SK-N-SH (cell line): ENCODE data around the gene ACO1. TPM values are rescaled to one million over a fixed set of nuclear protein-coding genes. Genes with fewer than 3 reads are reported as not detected.
A peak's percentile ranks its signal among the peaks of the same experiment; 100 is the strongest.

Source experiments
- CTCF ChIA-PET: fragments of 300-600, 350-600 bp; formaldehyde crosslinking; extraction: SDS; loops from one replicate; lab custom pipeline; 2021; lab: Yijun Ruan, JAX
- POLR2A ChIA-PET: fragments of 350-600 bp; sonication (Branson Sonifier 250); formaldehyde crosslinking; extraction: SDS; loops from one replicate; lab custom pipeline; 2020; ENCODE audit warnings: antibody characterized with exemption, inconsistent platforms; lab: Yijun Ruan, JAX
- DNase-seq: peaks from one replicate; pipeline ENCODE4 v3.0.0; 2012
- H2AFZ ChIP-seq: fragments of 200-600 bp; sonication (generic); 2 replicates; pipeline ENCODE4 v1.8.1; 2016; ENCODE audit warnings: antibody characterized with exemption, mild to moderate bottlenecking, low read depth
- H3F3A ChIP-seq: fragments of 200-600 bp; sonication (generic); replicated peaks from 2 replicates; pipeline ENCODE3; 2016; ENCODE audit warnings: antibody characterized with exemption, mild to moderate bottlenecking; ENCODE audit not compliant: insufficient read depth
- H3K27ac ChIP-seq, 2 experiments: fragments of 200-500 bp in 1 of 2; fragments of 200-600 bp in 1 of 2; sonication (Bioruptor generic) in 1 of 2; sonication (generic), shearing (Covaris generic) in 1 of 2; 2 replicates each; pipeline versions ENCODE4 v1.5.1 to v1.6.1; 2014 to 2016; ENCODE audit warnings: low read depth in 2 of 2, inconsistent platforms in 1 of 2, low read length in 1 of 2, mild to moderate bottlenecking in 1 of 2, mixed read lengths in 1 of 2
- H3K27me3 ChIP-seq: fragments of 200-600 bp; sonication (generic), shearing (Covaris generic); 2 replicates; pipeline ENCODE4 v1.6.1; 2016; ENCODE audit warnings: mixed run types; ENCODE audit not compliant: insufficient read depth
- H3K36me3 ChIP-seq, 2 experiments: fragments of 200-500 bp in 1 of 2; fragments of 200-600 bp in 1 of 2; sonication (Bioruptor generic) in 1 of 2; sonication (generic) in 1 of 2; replicated peaks in 1 of 2; 2 replicates each; pipeline versions ENCODE3 to v1.5.1; 2014 to 2016; ENCODE audit warnings: low read length in 1 of 2, mild to moderate bottlenecking in 1 of 2; ENCODE audit not compliant: insufficient read depth in 2 of 2, control insufficient read depth in 1 of 2
- H3K4me1 ChIP-seq, 2 experiments: fragments of 200-500 bp in 1 of 2; fragments of 200-600 bp in 1 of 2; sonication (Bioruptor generic) in 1 of 2; sonication (generic), shearing (Covaris generic) in 1 of 2; 2 replicates each; pipeline versions ENCODE4 v1.5.1 to v1.6.1; 2014 to 2016; ENCODE audit warnings: low read depth in 1 of 2, low read length in 1 of 2, mixed run types in 1 of 2; ENCODE audit not compliant: insufficient read depth in 2 of 2, control insufficient read depth in 1 of 2
- H3K4me2 ChIP-seq: fragments of 200-600 bp; sonication (generic), shearing (Covaris generic); 2 replicates; pipeline ENCODE4 v1.6.1; 2017; ENCODE audit warnings: mixed run types
- H3K4me3 ChIP-seq, 2 experiments: fragments of 200-500 bp in 1 of 2; fragments of 200-600 bp in 1 of 2; sonication (Bioruptor generic) in 1 of 2; sonication (generic), shearing (Covaris generic) in 1 of 2; 2 replicates each; pipeline versions ENCODE4 v1.5.1 to v1.8.1; 2014 to 2016; ENCODE audit warnings: low read depth in 2 of 2, inconsistent platforms in 1 of 2, low read length in 1 of 2, mild to moderate bottlenecking in 1 of 2, mixed read lengths in 1 of 2, moderate library complexity in 1 of 2
- H3K79me2 ChIP-seq: fragments of 200-600 bp; sonication (generic); 2 replicates; pipeline ENCODE4 v1.8.1; 2017; ENCODE audit warnings: mild to moderate bottlenecking; ENCODE audit not compliant: insufficient read depth
- H3K9ac ChIP-seq: fragments of 200-600 bp; sonication (generic); 2 replicates; pipeline ENCODE4 v1.6.1; 2017; ENCODE audit warnings: mixed run types
- H3K9me2 ChIP-seq: fragments of 200-600 bp; sonication (generic); 2 replicates; pipeline ENCODE4 v1.6.1; 2017; ENCODE audit warnings: mixed run types
- H3K9me3 ChIP-seq: fragments of 200-600 bp; sonication (generic); 2 replicates; pipeline ENCODE4 v1.6.1; 2017; ENCODE audit warnings: mixed run types, mild to moderate bottlenecking, moderate library complexity
- H4K20me1 ChIP-seq: fragments of 200-600 bp; sonication (generic); 2 replicates; pipeline ENCODE4 v1.6.1; 2017; ENCODE audit warnings: mild to moderate bottlenecking, mixed run types; ENCODE audit not compliant: insufficient read depth
- CTCF ChIP-seq: fragments of 200-600 bp; sonication (generic); IDR thresholded peaks from 2 replicates; pipeline ENCODE4 v1.6.1; 2017; ENCODE audit warnings: antibody characterized with exemption, mild to moderate bottlenecking, moderate library complexity
- EP300 ChIP-seq, 2 experiments: IDR thresholded peaks; 2 replicates each; pipeline versions ENCODE4 v1.4.0 to v1.6.1; 2012; ENCODE audit warnings: borderline replicate concordance in 1 of 2, low read depth in 1 of 2, low read length in 1 of 2
- GABPA ChIP-seq: IDR thresholded peaks from 2 replicates; pipeline ENCODE4 v1.4.0; 2012; ENCODE audit warnings: low read depth, mild to moderate bottlenecking
- GATA2 ChIP-seq: sonication (generic); formaldehyde crosslinking; IDR thresholded peaks from 2 replicates; pipeline ENCODE4 v1.5.0; 2020; ENCODE audit warnings: mild to moderate bottlenecking, missing genetic modification reagents
- PBX3 ChIP-seq: IDR thresholded peaks from 2 replicates; pipeline ENCODE4; 2012
- POLR2AphosphoS5 ChIP-seq: IDR thresholded peaks from 2 replicates; pipeline ENCODE4 v1.6.1; 2012; ENCODE audit warnings: low read depth, low read length
- RAD21 ChIP-seq: IDR thresholded peaks from 2 replicates; pipeline ENCODE4 v1.6.1; 2012; ENCODE audit warnings: mild to moderate bottlenecking, low read length
- RCOR1 ChIP-seq: fragments of 150-350 bp; IDR thresholded peaks from 2 replicates; pipeline ENCODE4 v1.6.1; 2017; ENCODE audit warnings: antibody characterized with exemption, low read length
- RFX5 ChIP-seq: IDR thresholded peaks from 2 replicates; pipeline ENCODE4 v1.6.1; 2012; ENCODE audit warnings: mild to moderate bottlenecking, improper control_type of control experiment, low read length
- TCF12 ChIP-seq: IDR thresholded peaks from 2 replicates; pipeline ENCODE4 v1.4.0; 2012
- YY1 ChIP-seq: IDR thresholded peaks from 2 replicates; pipeline ENCODE4 v1.4.0; 2012; ENCODE audit warnings: low read depth, mild to moderate bottlenecking
- WGBS: methylation state at CpG from one replicate; pipeline ENCODE4 v1.1.6; 2017; ENCODE audit warnings: low lambda C conversion rate; 5-methylcytosine and 5-hydroxymethylcytosine counted together
- polyA plus RNA-seq, 3 experiments: library from polyadenylated mRNA; depleted of rRNA; stranded (reverse); fragments of >200 nt; gene quantifications; 2 replicates each; pipeline ENCODE4 v1.2.3, GENCODE V29; 2012
- TF ChIP-seq, protein P1 (sequence below): IDR thresholded peaks from 2 replicates; pipeline ENCODE4 v1.4.0; 2012; ENCODE audit warnings: low read depth, borderline replicate concordance
- TF ChIP-seq, protein P2 (sequence below): IDR thresholded peaks from 2 replicates; pipeline ENCODE4 v1.6.1; 2012; ENCODE audit warnings: mild to moderate bottlenecking, low read depth, low read length, moderate library complexity

The ACO1 gene
- polyA plus RNA-seq, 1 of the 3 experiments (the other 2 are of a cell fraction): 25.4 TPM

DNA sequence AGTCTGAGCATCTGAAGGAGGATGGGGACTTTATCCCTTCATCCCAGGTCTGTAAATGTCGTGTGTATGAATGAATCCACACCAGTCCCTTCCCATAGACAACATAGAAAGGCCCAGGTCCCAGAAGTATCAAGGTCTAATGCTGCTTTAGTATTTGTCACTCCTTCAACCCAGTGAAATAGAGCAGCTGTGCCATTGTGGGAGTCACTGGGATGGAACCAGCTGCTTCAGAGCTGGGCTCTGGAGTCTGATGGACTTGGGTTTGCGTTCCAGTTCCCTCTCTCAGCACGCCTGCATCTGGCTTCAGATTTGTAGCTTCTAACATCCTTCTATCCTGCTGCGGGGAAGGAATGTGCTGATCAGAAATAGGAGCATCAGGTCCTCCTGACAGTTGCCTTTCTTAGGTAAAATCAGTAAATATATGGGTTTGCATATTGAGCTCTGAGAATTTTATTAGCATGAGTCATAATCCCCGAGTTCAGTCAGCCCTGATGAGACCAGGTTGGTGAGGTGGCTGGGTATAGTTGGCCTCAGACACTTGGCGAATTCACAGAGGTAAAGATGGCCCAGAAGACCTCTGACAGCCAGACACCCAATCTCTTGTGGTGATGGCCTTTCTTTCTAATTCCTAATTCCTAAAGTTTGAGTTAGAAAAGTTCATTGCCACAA lies 10.1 kb downstream of the ACO1 start:
- H3K9me3 ChIP-seq: no peaks in the 10 kb centered on the region
- POLR2A ChIA-PET: interaction anchor here (1.2 kb wide), 1 partner anchor 10 kb away, joined by 5 read pairs; the partner anchor contains the start of gene ACO1
- no peak for DNase-seq
- H3K9me2 ChIP-seq: no peaks in the 10 kb centered on the region
- H3K79me2 ChIP-seq: peaks cover 25% of the 10 kb centered on the region; the same call in 1 of the 2 replicates
- no peaks in the 10 kb centered on the region for H3K27me3 ChIP-seq
- 77% methylated on average over 6 of the region's 6 CpGs for WGBS
- TF ChIP-seq EP300 (IDR thresholded peaks at IDR 0.05; ENCODE audit: borderline replicate concordance in 1 of 2, low read depth in 1 of 2, low read length in 1 of 2): no peak
- TF ChIP-seq, protein P1, sequence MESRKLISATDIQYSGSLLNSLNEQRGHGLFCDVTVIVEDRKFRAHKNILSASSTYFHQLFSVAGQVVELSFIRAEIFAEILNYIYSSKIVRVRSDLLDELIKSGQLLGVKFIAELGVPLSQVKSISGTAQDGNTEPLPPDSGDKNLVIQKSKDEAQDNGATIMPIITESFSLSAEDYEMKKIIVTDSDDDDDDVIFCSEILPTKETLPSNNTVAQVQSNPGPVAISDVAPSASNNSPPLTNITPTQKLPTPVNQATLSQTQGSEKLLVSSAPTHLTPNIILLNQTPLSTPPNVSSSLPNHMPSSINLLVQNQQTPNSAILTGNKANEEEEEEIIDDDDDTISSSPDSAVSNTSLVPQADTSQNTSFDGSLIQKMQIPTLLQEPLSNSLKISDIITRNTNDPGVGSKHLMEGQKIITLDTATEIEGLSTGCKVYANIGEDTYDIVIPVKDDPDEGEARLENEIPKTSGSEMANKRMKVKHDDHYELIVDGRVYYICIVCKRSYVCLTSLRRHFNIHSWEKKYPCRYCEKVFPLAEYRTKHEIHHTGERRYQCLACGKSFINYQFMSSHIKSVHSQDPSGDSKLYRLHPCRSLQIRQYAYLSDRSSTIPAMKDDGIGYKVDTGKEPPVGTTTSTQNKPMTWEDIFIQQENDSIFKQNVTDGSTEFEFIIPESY: no peak
- TF ChIP-seq YY1: no peak
- TF ChIP-seq RFX5: no peak
- no peak for TF ChIP-seq POLR2AphosphoS5
- TF ChIP-seq GATA2 (CRISPR knock-in tag): no peak
- TF ChIP-seq CTCF: no peak
- TF ChIP-seq, all 33 proteins: peak for 0
- H3K9ac ChIP-seq: no peak overlapping the region
- H2AFZ ChIP-seq: no peak overlapping the region
- H3K36me3 ChIP-seq: no peaks in the 10 kb centered on the region
- no peaks in the 10 kb centered on the region for H3F3A ChIP-seq
- CTCF ChIA-PET: interaction anchor here (0.7 to 6.6 kb wide), 4 partner anchors 9 to 185 kb away, joined by 3 to 47 read pairs (median 4); no protein-coding TSS in a partner anchor
- no peak overlapping the region for H3K4me2 ChIP-seq
- H3K4me1 ChIP-seq: peaks cover 2 to 3% of the 10 kb centered on the region in 2 experiments; a peak in 1 of 4 replicates
- no peak overlapping the region for H3K27ac ChIP-seq
- H3K4me3 ChIP-seq: no peak overlapping the region
- H4K20me1 ChIP-seq: no peaks in the 10 kb centered on the region; the same call in 1 of the 2 replicates

GRCh38 chr9:32395510-32396216 lies 11.2 kb downstream of the ACO1 start:
- Histone ChIP-seq H3K9me3 (no peaks in the 10 kb centered on the region), H3K27ac (peak overlapping the region in 1 of 2 experiments; percentile 47; a peak in 1 of 4 replicates), H3K4me3 (no peak overlapping the region), H3K4me2 (0 out of 2 replicates have a peak overlapping the region, but pooled peaks have one; percentile 14), H3K36me3 (no peaks in the 10 kb centered on the region), H3F3A (no peaks in the 10 kb centered on the region), H2AFZ (no peak overlapping the region), H3K9me2 (no peaks in the 10 kb centered on the region), H3K79me2 (peaks cover 19% of the 10 kb centered on the region; the same call in 1 of the 2 replicates), H3K9ac (no peak overlapping the region), H3K27me3 (no peaks in the 10 kb centered on the region), H3K4me1 (peaks cover 2 to 3% of the 10 kb centered on the region in 2 experiments; a peak in 1 of 4 replicates), H4K20me1 (no peaks in the 10 kb centered on the region; the same call in 1 of the 2 replicates)
- ChIA-PET POLR2A (no interaction called here), CTCF (interaction anchor here (0.5 to 6.6 kb wide), 4 partner anchors 11 to 184 kb away, joined by 3 to 47 read pairs (median 4); partner anchors contain the start of gene ACO1)
- 51% methylated on average over 7 of the region's 7 CpGs for WGBS
- peak; percentile 20 for DNase-seq
- TF ChIP-seq CTCF (peak; percentile 51; the same call in 1 of the 2 replicates), PBX3 (peak; percentile 49), RAD21 (no peak), GABPA (no peak), TCF12 (peak; percentile 81), RCOR1 (no peak)
- TF ChIP-seq, protein P2, sequence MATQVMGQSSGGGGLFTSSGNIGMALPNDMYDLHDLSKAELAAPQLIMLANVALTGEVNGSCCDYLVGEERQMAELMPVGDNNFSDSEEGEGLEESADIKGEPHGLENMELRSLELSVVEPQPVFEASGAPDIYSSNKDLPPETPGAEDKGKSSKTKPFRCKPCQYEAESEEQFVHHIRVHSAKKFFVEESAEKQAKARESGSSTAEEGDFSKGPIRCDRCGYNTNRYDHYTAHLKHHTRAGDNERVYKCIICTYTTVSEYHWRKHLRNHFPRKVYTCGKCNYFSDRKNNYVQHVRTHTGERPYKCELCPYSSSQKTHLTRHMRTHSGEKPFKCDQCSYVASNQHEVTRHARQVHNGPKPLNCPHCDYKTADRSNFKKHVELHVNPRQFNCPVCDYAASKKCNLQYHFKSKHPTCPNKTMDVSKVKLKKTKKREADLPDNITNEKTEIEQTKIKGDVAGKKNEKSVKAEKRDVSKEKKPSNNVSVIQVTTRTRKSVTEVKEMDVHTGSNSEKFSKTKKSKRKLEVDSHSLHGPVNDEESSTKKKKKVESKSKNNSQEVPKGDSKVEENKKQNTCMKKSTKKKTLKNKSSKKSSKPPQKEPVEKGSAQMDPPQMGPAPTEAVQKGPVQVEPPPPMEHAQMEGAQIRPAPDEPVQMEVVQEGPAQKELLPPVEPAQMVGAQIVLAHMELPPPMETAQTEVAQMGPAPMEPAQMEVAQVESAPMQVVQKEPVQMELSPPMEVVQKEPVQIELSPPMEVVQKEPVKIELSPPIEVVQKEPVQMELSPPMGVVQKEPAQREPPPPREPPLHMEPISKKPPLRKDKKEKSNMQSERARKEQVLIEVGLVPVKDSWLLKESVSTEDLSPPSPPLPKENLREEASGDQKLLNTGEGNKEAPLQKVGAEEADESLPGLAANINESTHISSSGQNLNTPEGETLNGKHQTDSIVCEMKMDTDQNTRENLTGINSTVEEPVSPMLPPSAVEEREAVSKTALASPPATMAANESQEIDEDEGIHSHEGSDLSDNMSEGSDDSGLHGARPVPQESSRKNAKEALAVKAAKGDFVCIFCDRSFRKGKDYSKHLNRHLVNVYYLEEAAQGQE: no peak
